GM23338 (cell line): ENCODE results near the gene TEKT2. TPM values are rescaled to one million over a fixed set of nuclear protein-coding genes. Genes with fewer than 3 reads are reported as not detected.

Experiments
- ATAC-seq: fragments of 200-7000 bp; cut with Tn5 transposase; 3 replicates; pipeline ENCODE4 v1.9.1; 2020
- DNase-seq: peaks from one replicate; pipeline ENCODE4 v3.0.0-alpha.2; 2015; ENCODE audit warnings: low spot score
- H2AFZ ChIP-seq: fragments of 200-600 bp; sonication (generic); 2 replicates; pipeline ENCODE4 v1.8.0; 2016; ENCODE audit warnings: antibody characterized with exemption, mild to moderate bottlenecking, moderate library complexity
- H3F3A ChIP-seq: fragments of 200-600 bp; sonication (generic); replicated peaks from 2 replicates; pipeline ENCODE4 v1.8.0; 2017; ENCODE audit warnings: antibody characterized with exemption, mixed run types, low read depth
- H3K27ac ChIP-seq: fragments of 200-600 bp; sonication (generic); 2 replicates; pipeline ENCODE4 v1.6.1; 2016; ENCODE audit warnings: low read depth
- H3K27me3 ChIP-seq: fragments of 200-600 bp; sonication (generic); 2 replicates; pipeline ENCODE4 v1.8.0; 2016; ENCODE audit warnings: mild to moderate bottlenecking, mixed run types, moderate library complexity; ENCODE audit not compliant: insufficient read depth
- H3K36me3 ChIP-seq: fragments of 200-600 bp; sonication (generic); 2 replicates; pipeline ENCODE4 v1.8.0; 2016; ENCODE audit warnings: mild to moderate bottlenecking; ENCODE audit not compliant: insufficient read depth
- H3K4me1 ChIP-seq: fragments of 200-600 bp; sonication (generic); 2 replicates; pipeline ENCODE4 v1.8.0; 2016; ENCODE audit warnings: mild to moderate bottlenecking, moderate library complexity; ENCODE audit not compliant: insufficient read depth
- H3K4me2 ChIP-seq: fragments of 200-600 bp; sonication (generic); 2 replicates; pipeline ENCODE4 v1.7.1; 2017; ENCODE audit warnings: mixed run types
- H3K4me3 ChIP-seq: fragments of 200-600 bp; sonication (generic); 2 replicates; pipeline ENCODE4 v1.6.1; 2016; ENCODE audit warnings: mixed run types
- H3K79me2 ChIP-seq: fragments of 200-600 bp; sonication (generic); replicated peaks from 2 replicates; pipeline ENCODE4 v1.8.0; 2017; ENCODE audit warnings: mild to moderate bottlenecking; ENCODE audit not compliant: insufficient read depth
- H3K9me2 ChIP-seq: fragments of 200-600 bp; sonication (generic); 2 replicates; pipeline ENCODE4 v1.8.0; 2017; ENCODE audit not compliant: insufficient read depth
- H4K20me1 ChIP-seq: fragments of 200-600 bp; sonication (generic); replicated peaks from 2 replicates; pipeline ENCODE4 v1.8.0; 2017; ENCODE audit warnings: mild to moderate bottlenecking; ENCODE audit not compliant: insufficient read depth
- H3K27ac Mint-ChIP-seq: 2 replicates; pipeline ENCODE4 v1.8.0; 2020; ENCODE audit warnings: inconsistent platforms, mild to moderate bottlenecking, moderate library complexity, mixed read lengths
- H3K27me3 Mint-ChIP-seq: 3 replicates; pipeline ENCODE4 v1.8.0; 2022; ENCODE audit warnings: low read depth, mild to moderate bottlenecking, moderate library complexity, mixed read lengths, inconsistent platforms; ENCODE audit not compliant: insufficient read depth, poor library complexity
- H3K36me3 Mint-ChIP-seq: 3 replicates; pipeline ENCODE4 v1.8.0; 2021; ENCODE audit warnings: low read depth, mild to moderate bottlenecking, inconsistent platforms, moderate library complexity, mixed read lengths
- H3K4me1 Mint-ChIP-seq: 3 replicates; pipeline ENCODE4 v1.8.0; 2020; ENCODE audit warnings: mild to moderate bottlenecking, inconsistent platforms, mixed read lengths
- H3K4me3 Mint-ChIP-seq: 3 replicates; pipeline ENCODE4 v1.8.0; 2021; ENCODE audit warnings: moderate library complexity, mild to moderate bottlenecking, inconsistent platforms, mixed read lengths
- H3K9me3 Mint-ChIP-seq: 3 replicates; pipeline ENCODE4 v1.8.0; 2020; ENCODE audit warnings: moderate library complexity, mild to moderate bottlenecking, inconsistent platforms, mixed read lengths
- CREB1 ChIP-seq: fragments of 250-450 bp; sonication (Bioruptor Pico); IDR thresholded peaks from 2 replicates; pipeline ENCODE4 v1.5.0; 2020; ENCODE audit warnings: low read depth, mild to moderate bottlenecking, moderate library complexity
- CTCF ChIP-seq, 2 experiments: fragments of 200-600 bp in 1 of 2; sonication (generic) in 1 of 2; conservative IDR thresholded peaks; 2 replicates each; pipeline versions ENCODE4 v1.5.1 to v1.6.1; 2016 to 2017; ENCODE audit warnings: antibody characterized with exemption in 2 of 2, low read depth in 2 of 2, mild to moderate bottlenecking in 2 of 2, moderate library complexity in 1 of 2
- ETS1 ChIP-seq: IDR thresholded peaks from 2 replicates; pipeline ENCODE4 v1.6.1; 2016; ENCODE audit warnings: antibody characterized with exemption
- EZH2 ChIP-seq: fragments of 200-600 bp; sonication (generic); IDR thresholded peaks from one replicate; pipeline ENCODE4 v1.8.0; 2017; ENCODE audit warnings: antibody characterized with exemption, mild to moderate bottlenecking, low read depth; ENCODE audit not compliant: unreplicated experiment
- EZH2phosphoT487 ChIP-seq: fragments of 200-600 bp; sonication (generic); IDR thresholded peaks from one replicate; pipeline ENCODE4 v1.8.1; 2018; ENCODE audit warnings: antibody characterized with exemption; ENCODE audit not compliant: unreplicated experiment
- JUNB ChIP-seq: IDR thresholded peaks from one replicate; pipeline ENCODE4 v1.6.1; 2016; ENCODE audit warnings: antibody characterized with exemption; ENCODE audit not compliant: unreplicated experiment
- NANOG ChIP-seq: IDR thresholded peaks from 2 replicates; pipeline ENCODE4 v1.6.1; 2016; ENCODE audit warnings: antibody characterized with exemption, borderline replicate concordance
- POLR2AphosphoS5 ChIP-seq: IDR thresholded peaks from 2 replicates; pipeline ENCODE4 v1.6.1; 2016; ENCODE audit warnings: antibody characterized with exemption, low read depth
- REST ChIP-seq: IDR thresholded peaks from one replicate; pipeline ENCODE4 v1.6.1; 2018; ENCODE audit warnings: antibody characterized with exemption; ENCODE audit not compliant: unreplicated experiment
- STAT1 ChIP-seq: IDR thresholded peaks from one replicate; pipeline ENCODE4 v1.6.1; 2016; ENCODE audit warnings: antibody characterized with exemption; ENCODE audit not compliant: unreplicated experiment
- ZNF114 ChIP-seq: fragments of 250-450 bp; sonication (Bioruptor Pico); IDR thresholded peaks from 2 replicates; pipeline ENCODE4 v1.5.0; 2020; ENCODE audit warnings: mild to moderate bottlenecking, moderate library complexity
- ZNF331 ChIP-seq: fragments of 250-450 bp; sonication (Bioruptor Pico); IDR thresholded peaks from 2 replicates; pipeline ENCODE4 v1.5.0; 2020; ENCODE audit warnings: low read depth, mild to moderate bottlenecking, moderate library complexity
- ZNF462 ChIP-seq: fragments of 250-450 bp; sonication (Bioruptor Pico); IDR thresholded peaks from 2 replicates; pipeline ENCODE4 v1.5.0; 2020; ENCODE audit warnings: mild to moderate bottlenecking, moderate library complexity
- polyA plus RNA-seq: library from polyadenylated mRNA; unstranded; fragments of >200 nt; fragmentation: Nextera tagmentation; extraction: Ambion mirVana; gene quantifications from 2 replicates; pipeline ENCODE4 v1.2.1, GENCODE V29; 2016
- total RNA-seq: library from RNA; depleted of rRNA; stranded (reverse); fragments of >200 nt; shearing (Covaris generic); gene quantifications from 2 replicates; pipeline ENCODE4 v1.2.3, GENCODE V29; 2014

The TEKT2 gene
- total and polyA plus RNA-seq, 2 experiments from 2014 or later: 0.36 to 0.94 TPM

GRCh38 chr1:36080801-36081200 is 3.1 kb upstream of the TEKT2 start:
- Histone ChIP-seq H2AFZ (no peak overlapping the region), H3K27me3 (peaks cover 9% of the 10 kb centered on the region; the same call in 1 of the 2 replicates), H3K27ac (no peak overlapping the region), H4K20me1 (no peaks in the 10 kb centered on the region), H3K4me2 (no peak overlapping the region), H3K4me1 (no peaks in the 10 kb centered on the region), H3F3A (0 out of 2 replicates have a peak, but pooled peaks cover 8% of the 10 kb centered on the region), H3K36me3 (no peaks in the 10 kb centered on the region), H3K9me2 (no peaks in the 10 kb centered on the region), H3K4me3 (no peak overlapping the region), H3K79me2 (no peaks in the 10 kb centered on the region)
- Mint-ChIP-seq H3K4me1 (peaks cover 6% of the 10 kb centered on the region; the same call in 1 of the 3 replicates), H3K27me3 (peaks cover 6% of the 10 kb centered on the region), H3K4me3 (no peak overlapping the region), H3K9me3 (no peaks in the 10 kb centered on the region), H3K27ac (no peak overlapping the region), H3K36me3 (no peaks in the 10 kb centered on the region)
- DNase-seq (no peak), ATAC-seq (no peak)
- TF ChIP-seq REST: no peak
- no peak for TF ChIP-seq EZH2phosphoT487
- no peak for TF ChIP-seq ZNF331 (CRISPR knock-in tag)
- TF ChIP-seq NANOG: no peak
- no peak for TF ChIP-seq ZNF462 (CRISPR knock-in tag)
- no peak for TF ChIP-seq STAT1
- no peak for TF ChIP-seq ZNF114 (CRISPR knock-in tag)
- TF ChIP-seq JUNB: no peak
- no peak for TF ChIP-seq CREB1 (CRISPR knock-in tag)
- TF ChIP-seq CTCF (conservative IDR thresholded peaks at IDR 0.05; ENCODE audit: low read depth in 2 of 2): no peak
- no peak for TF ChIP-seq ETS1
- TF ChIP-seq EZH2: no peak
- TF ChIP-seq POLR2AphosphoS5: no peak
